Activated T-cell treated with anti-CD3 and anti-CD28 coated beads for 1 hour (primary cell): Measurements from ENCODE around the gene MINAR1.

ENCODE experiments used
- DNase-seq: peaks from one replicate; pipeline ENCODE4 v3.0.0-alpha.2; 2020; ENCODE audit warnings: low read depth

The MINAR1 gene

GRCh38 chr15:79430901-79431635, 1.1 kb upstream of the MINAR1 start:
- no peak for DNase-seq

- no peak for DNase-seq
Observed at GRCh38 chr15:79432345-79433275, 474 bp downstream of the MINAR1 start.

- no peak for DNase-seq
Observed at GRCh38 chr15:79433276-79433990, 1.3 kb downstream of the MINAR1 start.

GRCh38 chr15:79434361-79434760, 2.2 kb downstream of the MINAR1 start:
- DNase-seq, result no peak

- DNase-seq, result no peak
Observed at GRCh38 chr15:79436037-79436780, 4.1 kb downstream of the MINAR1 start.

GRCh38 chr15:79437275-79438000, 5.3 kb downstream of the MINAR1 start:
- no peak for DNase-seq

GRCh38 chr15:79439236-79439635, 7.1 kb downstream of the MINAR1 start:
- no peak for DNase-seq

- DNase-seq, result no peak
Observed at GRCh38 chr15:79440355-79440908, 8.3 kb downstream of the MINAR1 start.

- no peak for DNase-seq
Observed at GRCh38 chr15:79442911-79443310, 10.8 kb downstream of the MINAR1 start.

GRCh38 chr15:79447060-79447459, 14.9 kb downstream of the MINAR1 start:
- DNase-seq, result no peak

- no peak for DNase-seq
Observed at GRCh38 chr15:79450648-79451047, 18.5 kb downstream of the MINAR1 start.

- DNase-seq, result no peak
Observed at GRCh38 chr15:79451361-79451999, 19.3 kb downstream of the MINAR1 start.

GRCh38 chr15:79452244-79453051, 20.3 kb downstream of the MINAR1 start:
- no peak for DNase-seq

GRCh38 chr15:79453446-79453845, 21.3 kb downstream of the MINAR1 start:
- no peak for DNase-seq

- DNase-seq, result no peak
Observed at GRCh38 chr15:79454063-79454462, 21.9 kb downstream of the MINAR1 start.

GRCh38 chr15:79455361-79455760, 23.2 kb downstream of the MINAR1 start:
- no peak for DNase-seq

GRCh38 chr15:79455943-79456342, 23.8 kb downstream of the MINAR1 start:
- DNase-seq, result no peak

- DNase-seq, result no peak
Observed at GRCh38 chr15:79458491-79458890, 26.4 kb downstream of the MINAR1 start.

GRCh38 chr15:79459666-79460065, 27.5 kb downstream of the MINAR1 start:
- DNase-seq, result no peak
